Panc1 (cell line): ENCODE data around the gene NTMT1.
"Not testable (repeated sequence)": the region's sequence is repeated elsewhere in the genome, so short reads cannot be mapped to it uniquely, and the experiment has no call there.

ENCODE experiments used
- CTCF ChIP-seq: fragments of 450-650 bp; IDR thresholded peaks from 2 replicates; pipeline ENCODE4 v1.5.1; 2017; ENCODE audit warnings: mild to moderate bottlenecking
- POLR2AphosphoS5 ChIP-seq: IDR thresholded peaks from 2 replicates; pipeline ENCODE4 v1.6.1; 2012; ENCODE audit warnings: mild to moderate bottlenecking, low read depth, low read length, moderate library complexity
- REST ChIP-seq, 2 experiments: IDR thresholded peaks; 2 replicates each; pipeline ENCODE4 v1.6.1; 2011 to 2012; ENCODE audit warnings: low read depth in 2 of 2, control low read depth in 1 of 2, low read length in 1 of 2, mild to moderate bottlenecking in 1 of 2, moderate library complexity in 1 of 2; ENCODE audit not compliant: insufficient read depth in 1 of 2
- SIN3A ChIP-seq: IDR thresholded peaks from 2 replicates; pipeline ENCODE4 v1.6.1; 2012; ENCODE audit warnings: low read depth, mild to moderate bottlenecking, low read length, moderate library complexity, borderline replicate concordance; ENCODE audit not compliant: insufficient read depth
- TCF7L2 ChIP-seq: IDR thresholded peaks from 2 replicates; pipeline ENCODE4 v1.6.1; 2011; ENCODE audit warnings: mild to moderate bottlenecking, low read depth, low read length, inconsistent platforms

GRCh38 chr9:129662239-129662638, 36.3 kb downstream of the NTMT1 start:
- TF ChIP-seq CTCF; POLR2AphosphoS5; REST (IDR thresholded peaks at IDR 0.05; ENCODE audit: insufficient read depth in 1 of 2, low read depth in 2 of 2, low read length in 1 of 2); SIN3A; TCF7L2: not testable (repeated sequence)
